GM23338 (cell line): ENCODE data around the gene ADSS1. TPM values are rescaled to one million over a fixed set of nuclear protein-coding genes. Genes with fewer than 3 reads are reported as not detected.

Experiments used
- ATAC-seq: fragments of 200-7000 bp; cut with Tn5 transposase; 3 replicates; pipeline ENCODE4 v1.9.1; 2020
- DNase-seq: peaks from one replicate; pipeline ENCODE4 v3.0.0-alpha.2; 2015; ENCODE audit warnings: low spot score
- H2AFZ ChIP-seq: fragments of 200-600 bp; sonication (generic); 2 replicates; pipeline ENCODE4 v1.8.0; 2016; ENCODE audit warnings: antibody characterized with exemption, mild to moderate bottlenecking, moderate library complexity
- H3F3A ChIP-seq: fragments of 200-600 bp; sonication (generic); replicated peaks from 2 replicates; pipeline ENCODE4 v1.8.0; 2017; ENCODE audit warnings: antibody characterized with exemption, mixed run types, low read depth
- H3K27ac ChIP-seq: fragments of 200-600 bp; sonication (generic); 2 replicates; pipeline ENCODE4 v1.6.1; 2016; ENCODE audit warnings: low read depth
- H3K27me3 ChIP-seq: fragments of 200-600 bp; sonication (generic); 2 replicates; pipeline ENCODE4 v1.8.0; 2016; ENCODE audit warnings: mild to moderate bottlenecking, mixed run types, moderate library complexity; ENCODE audit not compliant: insufficient read depth
- H3K36me3 ChIP-seq: fragments of 200-600 bp; sonication (generic); 2 replicates; pipeline ENCODE4 v1.8.0; 2016; ENCODE audit warnings: mild to moderate bottlenecking; ENCODE audit not compliant: insufficient read depth
- H3K4me1 ChIP-seq: fragments of 200-600 bp; sonication (generic); 2 replicates; pipeline ENCODE4 v1.8.0; 2016; ENCODE audit warnings: mild to moderate bottlenecking, moderate library complexity; ENCODE audit not compliant: insufficient read depth
- H3K4me2 ChIP-seq: fragments of 200-600 bp; sonication (generic); 2 replicates; pipeline ENCODE4 v1.7.1; 2017; ENCODE audit warnings: mixed run types
- H3K4me3 ChIP-seq: fragments of 200-600 bp; sonication (generic); 2 replicates; pipeline ENCODE4 v1.6.1; 2016; ENCODE audit warnings: mixed run types
- H3K79me2 ChIP-seq: fragments of 200-600 bp; sonication (generic); replicated peaks from 2 replicates; pipeline ENCODE4 v1.8.0; 2017; ENCODE audit warnings: mild to moderate bottlenecking; ENCODE audit not compliant: insufficient read depth
- H3K9me2 ChIP-seq: fragments of 200-600 bp; sonication (generic); 2 replicates; pipeline ENCODE4 v1.8.0; 2017; ENCODE audit not compliant: insufficient read depth
- H4K20me1 ChIP-seq: fragments of 200-600 bp; sonication (generic); replicated peaks from 2 replicates; pipeline ENCODE4 v1.8.0; 2017; ENCODE audit warnings: mild to moderate bottlenecking; ENCODE audit not compliant: insufficient read depth
- H3K27ac Mint-ChIP-seq: 2 replicates; pipeline ENCODE4 v1.8.0; 2020; ENCODE audit warnings: inconsistent platforms, mild to moderate bottlenecking, moderate library complexity, mixed read lengths
- H3K27me3 Mint-ChIP-seq: 3 replicates; pipeline ENCODE4 v1.8.0; 2022; ENCODE audit warnings: low read depth, mild to moderate bottlenecking, moderate library complexity, mixed read lengths, inconsistent platforms; ENCODE audit not compliant: insufficient read depth, poor library complexity
- H3K36me3 Mint-ChIP-seq: 3 replicates; pipeline ENCODE4 v1.8.0; 2021; ENCODE audit warnings: low read depth, mild to moderate bottlenecking, inconsistent platforms, moderate library complexity, mixed read lengths
- H3K4me1 Mint-ChIP-seq: 3 replicates; pipeline ENCODE4 v1.8.0; 2020; ENCODE audit warnings: mild to moderate bottlenecking, inconsistent platforms, mixed read lengths
- H3K4me3 Mint-ChIP-seq: 3 replicates; pipeline ENCODE4 v1.8.0; 2021; ENCODE audit warnings: moderate library complexity, mild to moderate bottlenecking, inconsistent platforms, mixed read lengths
- H3K9me3 Mint-ChIP-seq: 3 replicates; pipeline ENCODE4 v1.8.0; 2020; ENCODE audit warnings: moderate library complexity, mild to moderate bottlenecking, inconsistent platforms, mixed read lengths
- CREB1 ChIP-seq: fragments of 250-450 bp; sonication (Bioruptor Pico); IDR thresholded peaks from 2 replicates; pipeline ENCODE4 v1.5.0; 2020; ENCODE audit warnings: low read depth, mild to moderate bottlenecking, moderate library complexity
- CTCF ChIP-seq, 2 experiments: fragments of 200-600 bp in 1 of 2; sonication (generic) in 1 of 2; conservative IDR thresholded peaks; 2 replicates each; pipeline versions ENCODE4 v1.5.1 to v1.6.1; 2016 to 2017; ENCODE audit warnings: antibody characterized with exemption in 2 of 2, low read depth in 2 of 2, mild to moderate bottlenecking in 2 of 2, moderate library complexity in 1 of 2
- EZH2 ChIP-seq: fragments of 200-600 bp; sonication (generic); IDR thresholded peaks from one replicate; pipeline ENCODE4 v1.8.0; 2017; ENCODE audit warnings: antibody characterized with exemption, mild to moderate bottlenecking, low read depth; ENCODE audit not compliant: unreplicated experiment
- EZH2phosphoT487 ChIP-seq: fragments of 200-600 bp; sonication (generic); IDR thresholded peaks from one replicate; pipeline ENCODE4 v1.8.1; 2018; ENCODE audit warnings: antibody characterized with exemption; ENCODE audit not compliant: unreplicated experiment
- NANOG ChIP-seq: IDR thresholded peaks from 2 replicates; pipeline ENCODE4 v1.6.1; 2016; ENCODE audit warnings: antibody characterized with exemption, borderline replicate concordance
- REST ChIP-seq: IDR thresholded peaks from one replicate; pipeline ENCODE4 v1.6.1; 2018; ENCODE audit warnings: antibody characterized with exemption; ENCODE audit not compliant: unreplicated experiment
- STAT1 ChIP-seq: IDR thresholded peaks from one replicate; pipeline ENCODE4 v1.6.1; 2016; ENCODE audit warnings: antibody characterized with exemption; ENCODE audit not compliant: unreplicated experiment
- ZNF462 ChIP-seq: fragments of 250-450 bp; sonication (Bioruptor Pico); IDR thresholded peaks from 2 replicates; pipeline ENCODE4 v1.5.0; 2020; ENCODE audit warnings: mild to moderate bottlenecking, moderate library complexity
- polyA plus RNA-seq: library from polyadenylated mRNA; unstranded; fragments of >200 nt; fragmentation: Nextera tagmentation; extraction: Ambion mirVana; gene quantifications from 2 replicates; pipeline ENCODE4 v1.2.1, GENCODE V29; 2016
- total RNA-seq: library from RNA; depleted of rRNA; stranded (reverse); fragments of >200 nt; shearing (Covaris generic); gene quantifications from 2 replicates; pipeline ENCODE4 v1.2.3, GENCODE V29; 2014

Gene ADSS1
- total and polyA plus RNA-seq, 2 experiments from 2014 or later, result 9.5 to 11.6 TPM

- H3K27me3 ChIP-seq, result no peaks in the 10 kb centered on the region
- Mint-ChIP-seq H3K36me3 (peaks cover 32% of the 10 kb centered on the region), H3K4me3 (no peak overlapping the region), H3K27me3 (peaks cover 4% of the 10 kb centered on the region), H3K27ac (no peak overlapping the region), H3K4me1 (peaks cover 2% of the 10 kb centered on the region), H3K9me3 (peaks cover 6% of the 10 kb centered on the region; the same call in 2 of the 3 replicates)
- no peak overlapping the region for H3K27ac ChIP-seq
- H2AFZ ChIP-seq, result no peak overlapping the region
- H3K36me3 ChIP-seq, result 0 out of 2 replicates have a peak, but pooled peaks cover 5% of the 10 kb centered on the region
- H3K4me3 ChIP-seq, result no peak overlapping the region
- TF ChIP-seq EZH2phosphoT487 (no peak), STAT1 (no peak), CREB1 (CRISPR knock-in tag) (no peak), ZNF462 (CRISPR knock-in tag) (no peak), NANOG (no peak), REST (no peak), CTCF (conservative IDR thresholded peaks at IDR 0.05; ENCODE audit: low read depth in 2 of 2) (no peak), EZH2 (no peak)
- H3F3A ChIP-seq, result no peaks in the 10 kb centered on the region
- H4K20me1 ChIP-seq, result no peaks in the 10 kb centered on the region
- H3K4me2 ChIP-seq, result no peak overlapping the region
- no peak for DNase-seq
- ATAC-seq, result no peak
- H3K79me2 ChIP-seq, result no peaks in the 10 kb centered on the region
- H3K4me1 ChIP-seq, result no peaks in the 10 kb centered on the region
- no peaks in the 10 kb centered on the region for H3K9me2 ChIP-seq
Measured at GRCh38 chr14:104775073-104775489, 51.1 kb downstream of the ADSS1 start.
